Neural cell (in vitro differentiated cells): ENCODE data around the gene PRKAB2. TPM values are rescaled to one million over a fixed set of nuclear protein-coding genes. Genes with fewer than 3 reads are reported as not detected.

ENCODE experiments used
- H2AFZ ChIP-seq: fragments of 200-600, 300-800 bp; sonication (generic), shearing (Covaris generic); 2 replicates; pipeline ENCODE4 v1.6.0; 2014; ENCODE audit warnings: low read depth, mild to moderate bottlenecking, antibody characterized with exemption, low read length, moderate library complexity
- H3F3A ChIP-seq: fragments of 200-600 bp; shearing (Covaris generic); 2 replicates; pipeline ENCODE4 v1.6.1; 2016; ENCODE audit warnings: mild to moderate bottlenecking, moderate library complexity, mixed read lengths, antibody characterized with exemption, low read length; ENCODE audit not compliant: insufficient read depth, poor library complexity, severe bottlenecking
- H3K27ac ChIP-seq: fragments of 200-600, 300-800 bp; sonication (generic), shearing (Covaris generic); 2 replicates; pipeline ENCODE4 v1.5.1; 2014; ENCODE audit warnings: mild to moderate bottlenecking, low read length, moderate library complexity
- H3K27me3 ChIP-seq: fragments of 300-800, 200-600 bp; sonication (generic), shearing (Covaris generic); 2 replicates; pipeline ENCODE4 v1.6.0; 2014; ENCODE audit warnings: mild to moderate bottlenecking, low read depth, low read length, moderate library complexity; ENCODE audit not compliant: insufficient read depth
- H3K36me3 ChIP-seq: fragments of 300-800, 200-600 bp; sonication (generic), shearing (Covaris generic); 2 replicates; pipeline ENCODE4 v1.5.1; 2014; ENCODE audit warnings: mild to moderate bottlenecking, antibody characterized with exemption, low read length, moderate library complexity; ENCODE audit not compliant: insufficient read depth
- H3K4me2 ChIP-seq: fragments of 300-800, 200-600 bp; sonication (generic), shearing (Covaris generic); 2 replicates; pipeline ENCODE4 v1.6.0; 2014; ENCODE audit warnings: mild to moderate bottlenecking, low read length
- H3K4me3 ChIP-seq: fragments of 300-800, 200-600 bp; sonication (generic), shearing (Covaris generic); 2 replicates; pipeline ENCODE4 v1.5.1; 2014; ENCODE audit warnings: mild to moderate bottlenecking, low read length, moderate library complexity
- H3K79me2 ChIP-seq: fragments of 200-600 bp; shearing (Covaris generic); replicated peaks from 2 replicates; pipeline ENCODE4 v1.6.0; 2014; ENCODE audit warnings: mild to moderate bottlenecking, low read length, moderate library complexity; ENCODE audit not compliant: insufficient read depth
- H3K9ac ChIP-seq: fragments of 300-800, 200-600 bp; sonication (generic), shearing (Covaris generic); 2 replicates; pipeline ENCODE4 v1.6.1; 2016; ENCODE audit warnings: mild to moderate bottlenecking, low read length, mixed read lengths
- H3K9me2 ChIP-seq: fragments of 200-600 bp; shearing (Covaris generic); 2 replicates; pipeline ENCODE4 v1.6.1; 2016; ENCODE audit warnings: mild to moderate bottlenecking, low read length, mixed read lengths; ENCODE audit not compliant: insufficient read depth
- H3K9me3 ChIP-seq: fragments of 200-600, 300-800 bp; sonication (generic), shearing (Covaris generic); 2 replicates; pipeline ENCODE4 v1.6.1; 2016; ENCODE audit warnings: mild to moderate bottlenecking, mixed run types, low read length, moderate library complexity, mixed read lengths
- H4K20me1 ChIP-seq: fragments of 200-600 bp; shearing (Covaris generic); 2 replicates; pipeline ENCODE4 v1.6.1; 2016; ENCODE audit warnings: mild to moderate bottlenecking, mixed run types; ENCODE audit not compliant: insufficient read depth
- EP300 ChIP-seq: fragments of 450-650 bp; conservative IDR thresholded peaks from 2 replicates; pipeline ENCODE4 v1.6.1; 2014; ENCODE audit warnings: antibody characterized with exemption, mild to moderate bottlenecking, moderate library complexity; ENCODE audit not compliant: poor library complexity, severe bottlenecking
- EZH2 ChIP-seq: fragments of 200-600, 300-800 bp; shearing (Covaris generic), sonication (generic); IDR thresholded peaks from 2 replicates; pipeline ENCODE4 v1.6.1; 2014; ENCODE audit warnings: antibody characterized with exemption, low read length, borderline replicate concordance, mild to moderate bottlenecking; ENCODE audit not compliant: insufficient read depth, poor library complexity, severe bottlenecking
- MXI1 ChIP-seq: fragments of 450-650 bp; conservative IDR thresholded peaks from 2 replicates; pipeline ENCODE4 v1.6.1; 2014; ENCODE audit warnings: antibody characterized with exemption, mild to moderate bottlenecking; ENCODE audit not compliant: poor library complexity, severe bottlenecking
- POLR2AphosphoS5 ChIP-seq: IDR thresholded peaks from 2 replicates; pipeline ENCODE4 v1.6.1; 2012
- RAD21 ChIP-seq: fragments of 450-650 bp; conservative IDR thresholded peaks from 2 replicates; pipeline ENCODE4 v1.6.1; 2014; ENCODE audit warnings: antibody characterized with exemption, mild to moderate bottlenecking, moderate library complexity
- SMC3 ChIP-seq: fragments of 450-650 bp; conservative IDR thresholded peaks from 2 replicates; pipeline ENCODE4 v1.6.1; 2014; ENCODE audit warnings: antibody characterized with exemption, mild to moderate bottlenecking, moderate library complexity; ENCODE audit not compliant: poor library complexity
- TAF1 ChIP-seq: IDR thresholded peaks from 2 replicates; pipeline ENCODE4 v1.6.1; 2012; ENCODE audit warnings: low read depth
- polyA plus RNA-seq: library from polyadenylated mRNA; depleted of rRNA; stranded (reverse); fragments of >200 nt; gene quantifications from 2 replicates; pipeline ENCODE4 v1.2.3, GENCODE V29; 2014
- TF ChIP-seq, protein P1 (sequence below): IDR thresholded peaks from 2 replicates; pipeline ENCODE4 v1.6.1; 2012; ENCODE audit warnings: borderline replicate concordance
- TF ChIP-seq, protein P2 (sequence below): fragments of 450-650 bp; IDR thresholded peaks from 2 replicates; pipeline ENCODE4 v1.5.1; 2014; ENCODE audit warnings: antibody characterized with exemption, mild to moderate bottlenecking, moderate library complexity; ENCODE audit not compliant: poor library complexity, severe bottlenecking

PRKAB2 gene
- polyA plus RNA-seq, 1 donor from 2014 or later: 39.9 TPM

DNA sequence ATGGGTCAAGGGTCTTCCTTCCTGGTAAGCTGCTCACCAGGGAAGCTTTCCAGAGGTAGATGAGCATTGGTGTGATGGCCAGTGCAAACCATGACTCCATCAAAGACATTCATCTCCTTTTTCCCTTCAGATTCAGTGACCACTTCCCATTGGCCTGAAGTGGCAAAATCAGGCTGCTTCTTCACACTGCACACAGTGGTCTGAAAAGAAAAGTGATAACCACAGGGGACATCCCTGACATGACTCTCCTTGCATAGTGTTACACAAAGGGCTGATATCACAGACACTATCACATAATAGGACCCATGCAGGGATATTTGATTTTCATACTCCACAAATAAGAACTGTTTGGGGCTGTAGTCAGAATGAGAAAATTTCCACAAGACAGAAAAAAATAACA lies 41.0 kb upstream of the PRKAB2 start:
- no peaks in the 10 kb centered on the region for H3K9me3 ChIP-seq
- no peak overlapping the region for H3K4me3 ChIP-seq
- H3K9me2 ChIP-seq: no peaks in the 10 kb centered on the region
- no peak overlapping the region for H2AFZ ChIP-seq
- TF ChIP-seq EZH2 (no peak), SMC3 (no peak), MXI1 (no peak), TAF1 (no peak), EP300 (no peak), POLR2AphosphoS5 (no peak), RAD21 (no peak)
- TF ChIP-seq, protein P1, sequence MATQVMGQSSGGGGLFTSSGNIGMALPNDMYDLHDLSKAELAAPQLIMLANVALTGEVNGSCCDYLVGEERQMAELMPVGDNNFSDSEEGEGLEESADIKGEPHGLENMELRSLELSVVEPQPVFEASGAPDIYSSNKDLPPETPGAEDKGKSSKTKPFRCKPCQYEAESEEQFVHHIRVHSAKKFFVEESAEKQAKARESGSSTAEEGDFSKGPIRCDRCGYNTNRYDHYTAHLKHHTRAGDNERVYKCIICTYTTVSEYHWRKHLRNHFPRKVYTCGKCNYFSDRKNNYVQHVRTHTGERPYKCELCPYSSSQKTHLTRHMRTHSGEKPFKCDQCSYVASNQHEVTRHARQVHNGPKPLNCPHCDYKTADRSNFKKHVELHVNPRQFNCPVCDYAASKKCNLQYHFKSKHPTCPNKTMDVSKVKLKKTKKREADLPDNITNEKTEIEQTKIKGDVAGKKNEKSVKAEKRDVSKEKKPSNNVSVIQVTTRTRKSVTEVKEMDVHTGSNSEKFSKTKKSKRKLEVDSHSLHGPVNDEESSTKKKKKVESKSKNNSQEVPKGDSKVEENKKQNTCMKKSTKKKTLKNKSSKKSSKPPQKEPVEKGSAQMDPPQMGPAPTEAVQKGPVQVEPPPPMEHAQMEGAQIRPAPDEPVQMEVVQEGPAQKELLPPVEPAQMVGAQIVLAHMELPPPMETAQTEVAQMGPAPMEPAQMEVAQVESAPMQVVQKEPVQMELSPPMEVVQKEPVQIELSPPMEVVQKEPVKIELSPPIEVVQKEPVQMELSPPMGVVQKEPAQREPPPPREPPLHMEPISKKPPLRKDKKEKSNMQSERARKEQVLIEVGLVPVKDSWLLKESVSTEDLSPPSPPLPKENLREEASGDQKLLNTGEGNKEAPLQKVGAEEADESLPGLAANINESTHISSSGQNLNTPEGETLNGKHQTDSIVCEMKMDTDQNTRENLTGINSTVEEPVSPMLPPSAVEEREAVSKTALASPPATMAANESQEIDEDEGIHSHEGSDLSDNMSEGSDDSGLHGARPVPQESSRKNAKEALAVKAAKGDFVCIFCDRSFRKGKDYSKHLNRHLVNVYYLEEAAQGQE: no peak
- TF ChIP-seq, protein P2, sequence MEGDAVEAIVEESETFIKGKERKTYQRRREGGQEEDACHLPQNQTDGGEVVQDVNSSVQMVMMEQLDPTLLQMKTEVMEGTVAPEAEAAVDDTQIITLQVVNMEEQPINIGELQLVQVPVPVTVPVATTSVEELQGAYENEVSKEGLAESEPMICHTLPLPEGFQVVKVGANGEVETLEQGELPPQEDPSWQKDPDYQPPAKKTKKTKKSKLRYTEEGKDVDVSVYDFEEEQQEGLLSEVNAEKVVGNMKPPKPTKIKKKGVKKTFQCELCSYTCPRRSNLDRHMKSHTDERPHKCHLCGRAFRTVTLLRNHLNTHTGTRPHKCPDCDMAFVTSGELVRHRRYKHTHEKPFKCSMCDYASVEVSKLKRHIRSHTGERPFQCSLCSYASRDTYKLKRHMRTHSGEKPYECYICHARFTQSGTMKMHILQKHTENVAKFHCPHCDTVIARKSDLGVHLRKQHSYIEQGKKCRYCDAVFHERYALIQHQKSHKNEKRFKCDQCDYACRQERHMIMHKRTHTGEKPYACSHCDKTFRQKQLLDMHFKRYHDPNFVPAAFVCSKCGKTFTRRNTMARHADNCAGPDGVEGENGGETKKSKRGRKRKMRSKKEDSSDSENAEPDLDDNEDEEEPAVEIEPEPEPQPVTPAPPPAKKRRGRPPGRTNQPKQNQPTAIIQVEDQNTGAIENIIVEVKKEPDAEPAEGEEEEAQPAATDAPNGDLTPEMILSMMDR: no peak
- no peaks in the 10 kb centered on the region for H3K79me2 ChIP-seq
- H4K20me1 ChIP-seq: no peaks in the 10 kb centered on the region
- no peak overlapping the region for H3K9ac ChIP-seq
- no peaks in the 10 kb centered on the region for H3K27me3 ChIP-seq
- no peak overlapping the region for H3K4me2 ChIP-seq
- H3K27ac ChIP-seq: no peak overlapping the region
- no peaks in the 10 kb centered on the region for H3F3A ChIP-seq
- no peaks in the 10 kb centered on the region for H3K36me3 ChIP-seq

DNA sequence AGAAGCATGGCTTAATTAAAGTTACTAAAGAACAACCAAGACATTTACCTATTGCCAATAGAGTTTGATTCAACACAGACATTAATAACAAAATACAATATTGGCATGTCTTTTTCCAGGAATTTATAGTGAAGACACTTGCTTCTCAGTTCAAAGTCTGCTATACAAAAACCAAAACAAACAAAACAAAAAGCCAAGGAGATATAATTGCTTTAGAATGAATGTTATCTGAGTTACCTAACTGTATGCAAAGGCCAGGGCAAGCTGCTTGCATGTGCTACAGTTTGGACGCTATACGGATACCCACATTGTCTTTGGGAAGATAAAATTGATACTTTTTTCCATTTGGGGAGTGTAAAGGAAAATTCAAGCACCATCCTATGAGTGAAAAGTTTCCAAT lies 39.3 kb upstream of the PRKAB2 start:
- Histone ChIP-seq H3K4me3 (no peak overlapping the region), H3K36me3 (no peaks in the 10 kb centered on the region), H3K79me2 (no peaks in the 10 kb centered on the region), H4K20me1 (no peaks in the 10 kb centered on the region), H3K9me2 (no peaks in the 10 kb centered on the region), H3K27ac (no peak overlapping the region), H3K9ac (no peak overlapping the region), H3K27me3 (no peaks in the 10 kb centered on the region), H3K9me3 (no peaks in the 10 kb centered on the region), H3F3A (no peaks in the 10 kb centered on the region), H3K4me2 (no peak overlapping the region), H2AFZ (no peak overlapping the region)
- TF ChIP-seq SMC3 (no peak), POLR2AphosphoS5 (no peak), TAF1 (no peak), RAD21 (no peak), EZH2 (no peak), MXI1 (no peak)
- TF ChIP-seq, protein P1: no peak
- TF ChIP-seq, protein P2: no peak
